Neural crest cell (in vitro differentiated cells): ENCODE measurements around the gene YEATS4. TPM values are rescaled to one million over a fixed set of nuclear protein-coding genes. Genes with fewer than 3 reads are reported as not detected.

ENCODE experiments used
- DNase-seq: peaks from one replicate; pipeline ENCODE4 v3.0.0; 2021; ENCODE audit warnings: low read depth, mixed read lengths, low spot score
- H3K27ac Mint-ChIP-seq: one replicate; pipeline ENCODE4 v1.8.0; 2021; ENCODE audit warnings: mild to moderate bottlenecking, mixed read lengths; ENCODE audit not compliant: unreplicated experiment
- H3K27me3 Mint-ChIP-seq: 2 replicates; pipeline ENCODE4 v1.8.0; 2021; ENCODE audit warnings: low read depth, mild to moderate bottlenecking, mixed read lengths
- H3K36me3 Mint-ChIP-seq: 2 replicates; pipeline ENCODE4 v1.8.0; 2021; ENCODE audit warnings: low read depth, mild to moderate bottlenecking, mixed read lengths
- H3K4me1 Mint-ChIP-seq: 2 replicates; pipeline ENCODE4 v1.8.0; 2021; ENCODE audit warnings: mixed read lengths
- H3K4me3 Mint-ChIP-seq: one replicate; pipeline ENCODE4 v1.8.0; 2021; ENCODE audit warnings: mild to moderate bottlenecking, mixed read lengths
- H3K9me3 Mint-ChIP-seq: 2 replicates; pipeline ENCODE4 v1.8.0; 2021; ENCODE audit warnings: mixed read lengths
- total RNA-seq: library from RNA; stranded (reverse); gene quantifications from 2 replicates; pipeline ENCODE4 v1.2.1, GENCODE V29; 2021
- TF ChIP-seq, protein P1 (sequence below): fragments of 200-600 bp; sonication (generic); conservative IDR thresholded peaks from 2 replicates; pipeline ENCODE4 v1.5.0; 2021; ENCODE audit warnings: antibody characterized with exemption, mild to moderate bottlenecking

Gene YEATS4
- total RNA-seq, 1 donor from 2014 or later: 33.9 TPM

DNA sequence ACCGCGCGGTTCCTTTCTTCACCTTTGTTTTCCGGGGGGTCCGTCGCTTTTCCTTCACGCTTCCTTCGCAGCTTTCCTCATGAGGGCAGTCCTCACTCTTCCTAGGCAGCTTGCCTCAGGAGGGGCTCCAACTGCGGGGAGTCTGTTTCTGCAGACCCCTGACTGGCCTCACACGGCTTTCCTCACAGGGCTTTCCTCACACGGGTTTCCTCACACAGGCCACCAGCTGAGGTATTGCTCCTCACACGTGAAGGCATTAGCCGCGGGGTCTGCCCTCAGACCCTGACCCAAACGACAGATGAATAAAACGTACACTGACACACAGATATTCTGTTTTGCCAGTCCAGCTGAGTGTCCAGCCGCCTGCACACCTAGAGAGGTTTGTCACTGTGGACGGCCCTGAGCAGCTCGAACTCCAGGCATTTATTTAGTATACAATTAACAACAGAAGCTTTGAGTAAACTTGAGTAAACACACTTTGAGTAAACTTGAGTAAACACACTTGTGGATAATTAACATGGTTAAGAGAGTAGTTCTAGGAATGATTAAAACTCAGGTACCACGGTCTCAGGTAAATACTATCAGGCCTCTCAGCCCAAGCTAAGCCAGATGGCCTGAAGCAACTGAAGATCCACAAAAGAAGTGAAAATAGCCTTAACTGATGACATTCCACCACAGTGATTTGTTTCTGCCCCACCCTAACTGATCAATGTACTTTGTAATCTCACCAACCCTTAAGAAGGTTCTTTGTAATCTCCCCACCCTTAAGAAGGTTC, 27.4 kb upstream of the YEATS4 start:
- DNase-seq: no peak
- no peaks in the 10 kb centered on the region for H3K36me3 Mint-ChIP-seq

DNA sequence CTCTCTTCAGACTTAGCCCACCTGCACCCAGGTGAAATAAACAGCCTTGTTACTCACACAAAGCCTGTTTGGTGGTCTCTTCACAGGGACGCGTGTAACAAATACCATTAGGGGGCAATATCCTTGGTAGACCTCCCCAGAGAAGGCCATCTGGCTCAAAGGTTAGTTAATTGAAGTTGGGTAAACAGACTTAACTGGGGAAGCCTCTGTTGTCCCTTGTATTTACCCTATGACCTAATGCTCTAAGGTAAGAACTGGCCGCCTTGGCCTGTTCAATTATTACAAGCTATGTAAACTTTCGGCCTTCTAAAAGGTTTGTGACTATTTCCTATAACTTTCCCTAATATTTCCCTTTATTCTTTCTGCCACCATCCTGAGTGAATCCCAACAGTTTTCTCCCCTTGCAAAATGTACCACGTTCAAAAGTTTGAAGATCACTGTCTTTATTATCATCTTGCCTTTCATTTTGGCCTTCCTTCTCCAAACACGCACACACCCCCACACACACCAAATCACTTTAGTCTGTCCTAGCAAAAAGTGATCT, 26.7 kb upstream of the YEATS4 start:
- TF ChIP-seq, protein P1, sequence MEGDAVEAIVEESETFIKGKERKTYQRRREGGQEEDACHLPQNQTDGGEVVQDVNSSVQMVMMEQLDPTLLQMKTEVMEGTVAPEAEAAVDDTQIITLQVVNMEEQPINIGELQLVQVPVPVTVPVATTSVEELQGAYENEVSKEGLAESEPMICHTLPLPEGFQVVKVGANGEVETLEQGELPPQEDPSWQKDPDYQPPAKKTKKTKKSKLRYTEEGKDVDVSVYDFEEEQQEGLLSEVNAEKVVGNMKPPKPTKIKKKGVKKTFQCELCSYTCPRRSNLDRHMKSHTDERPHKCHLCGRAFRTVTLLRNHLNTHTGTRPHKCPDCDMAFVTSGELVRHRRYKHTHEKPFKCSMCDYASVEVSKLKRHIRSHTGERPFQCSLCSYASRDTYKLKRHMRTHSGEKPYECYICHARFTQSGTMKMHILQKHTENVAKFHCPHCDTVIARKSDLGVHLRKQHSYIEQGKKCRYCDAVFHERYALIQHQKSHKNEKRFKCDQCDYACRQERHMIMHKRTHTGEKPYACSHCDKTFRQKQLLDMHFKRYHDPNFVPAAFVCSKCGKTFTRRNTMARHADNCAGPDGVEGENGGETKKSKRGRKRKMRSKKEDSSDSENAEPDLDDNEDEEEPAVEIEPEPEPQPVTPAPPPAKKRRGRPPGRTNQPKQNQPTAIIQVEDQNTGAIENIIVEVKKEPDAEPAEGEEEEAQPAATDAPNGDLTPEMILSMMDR: no peak
- Mint-ChIP-seq H3K9me3 (no peaks in the 10 kb centered on the region), H3K4me3 (no peak overlapping the region), H3K36me3 (no peaks in the 10 kb centered on the region), H3K4me1 (peaks cover 14% of the 10 kb centered on the region), H3K27me3 (peaks cover 40% of the 10 kb centered on the region), H3K27ac (no peak overlapping the region)
- no peak for DNase-seq

More for the DNA sequence above, 27.4 kb upstream of the YEATS4 start:
- Mint-ChIP-seq H3K27me3 (peaks cover 44% of the 10 kb centered on the region), H3K9me3 (no peaks in the 10 kb centered on the region), H3K27ac (no peak overlapping the region), H3K4me1 (peaks cover 14% of the 10 kb centered on the region), H3K4me3 (no peak overlapping the region)
- TF ChIP-seq, protein P1: no peak

DNA sequence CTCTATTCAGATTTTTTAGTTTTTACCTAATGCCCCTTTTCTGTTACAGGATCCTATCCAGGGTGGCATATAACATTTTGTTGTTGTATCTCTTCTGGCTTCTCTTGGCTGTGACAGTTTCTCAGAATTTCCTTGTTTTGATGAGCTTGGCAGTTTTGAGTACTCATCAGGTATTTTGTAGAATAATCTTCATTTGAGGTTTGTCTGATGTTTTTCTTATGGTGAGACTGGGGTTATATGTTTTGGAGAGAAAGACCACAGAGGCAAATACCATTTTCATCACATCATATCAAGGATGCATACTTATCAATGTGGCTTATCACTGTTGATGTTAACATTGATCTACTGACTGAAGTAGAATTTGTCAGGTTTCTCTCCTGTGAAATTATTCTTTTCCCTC, 25.4 kb upstream of the YEATS4 start:
- TF ChIP-seq, protein P1: no peak
- H3K36me3 Mint-ChIP-seq: no peaks in the 10 kb centered on the region
- no peak for DNase-seq
- peaks cover 14% of the 10 kb centered on the region for H3K4me1 Mint-ChIP-seq
- peaks cover 32% of the 10 kb centered on the region for H3K27me3 Mint-ChIP-seq
- no peak overlapping the region for H3K4me3 Mint-ChIP-seq
- no peak overlapping the region for H3K27ac Mint-ChIP-seq
- H3K9me3 Mint-ChIP-seq: no peaks in the 10 kb centered on the region

DNA sequence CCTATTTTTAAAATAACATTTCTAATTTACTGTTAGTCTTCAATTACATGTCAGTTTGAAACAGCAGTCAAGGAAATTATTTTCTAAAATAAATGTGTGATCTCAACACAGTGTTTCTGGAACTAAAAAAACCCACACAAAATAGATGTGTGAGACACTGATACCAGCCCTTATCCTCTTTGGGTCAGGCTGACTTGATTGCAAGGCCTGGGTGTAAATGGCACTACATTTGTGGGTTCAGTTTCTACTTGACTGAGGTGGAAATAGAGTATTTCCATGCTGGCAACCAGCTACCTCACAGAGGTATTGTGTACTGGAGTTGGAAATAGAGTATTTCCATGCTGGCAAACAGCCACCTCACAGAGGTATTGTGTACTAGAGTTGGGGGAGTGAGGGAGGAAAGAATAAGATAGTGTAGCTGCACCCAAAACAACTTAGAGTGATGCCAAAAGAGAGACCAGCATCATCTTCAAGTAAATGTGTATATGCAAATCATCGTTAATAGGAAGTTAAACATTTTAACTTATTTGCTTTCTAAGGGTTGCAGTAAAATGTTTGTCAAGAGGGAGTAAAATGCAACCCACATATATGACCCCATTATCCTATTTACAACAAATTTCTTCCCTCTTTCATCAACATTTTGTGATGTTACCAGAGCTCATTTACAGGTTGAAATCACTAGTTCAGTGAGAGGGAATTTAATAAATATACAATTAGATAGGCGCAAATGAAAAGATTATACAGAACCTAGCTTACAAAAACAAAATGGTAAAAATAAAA, 22.0 kb upstream of the YEATS4 start:
- Mint-ChIP-seq H3K4me3 (no peak overlapping the region), H3K9me3 (no peaks in the 10 kb centered on the region), H3K27ac (no peak overlapping the region), H3K27me3 (peaks cover 4% of the 10 kb centered on the region), H3K36me3 (no peaks in the 10 kb centered on the region), H3K4me1 (no peaks in the 10 kb centered on the region)
- TF ChIP-seq, protein P1: no peak
- DNase-seq: no peak

DNA sequence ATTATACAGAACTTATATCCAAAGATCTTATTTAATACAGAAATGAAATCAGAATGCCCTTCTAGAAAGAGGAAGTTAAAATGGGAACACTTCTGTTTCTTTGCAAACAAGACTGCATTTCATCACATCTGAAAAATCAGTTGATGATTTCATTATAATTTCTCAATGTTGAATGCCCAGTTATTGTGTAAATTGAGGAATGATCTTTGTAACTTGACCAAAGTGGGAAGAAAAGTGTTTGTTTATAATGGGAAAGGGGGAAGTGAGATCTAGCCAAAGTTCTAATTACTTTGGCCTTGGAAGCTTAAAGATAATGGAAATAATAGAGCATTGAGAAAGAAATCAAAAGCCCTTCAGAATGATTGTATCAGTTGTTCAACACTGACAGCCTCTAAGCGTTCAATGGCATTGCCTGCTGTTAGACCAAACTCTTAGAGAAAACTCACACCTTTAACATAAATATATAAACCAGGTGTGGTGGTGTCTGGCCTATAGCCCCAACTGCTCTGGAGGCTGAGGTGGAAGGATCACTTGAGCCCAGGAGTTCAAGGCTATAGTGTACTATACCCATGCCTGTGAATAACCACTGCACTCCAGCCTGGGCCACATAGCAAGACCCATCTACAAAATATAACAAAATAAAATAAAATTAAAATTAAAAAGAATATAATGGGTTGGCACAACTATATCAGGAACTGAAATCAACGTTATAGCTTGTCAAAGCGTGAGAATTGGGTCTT, 21.3 kb upstream of the YEATS4 start:
- peaks cover 4% of the 10 kb centered on the region for H3K4me1 Mint-ChIP-seq

More for the DNA sequence above, 21.3 kb upstream of the YEATS4 start:
- DNase-seq: no peak
- no peak overlapping the region for H3K4me3 Mint-ChIP-seq
- H3K27ac Mint-ChIP-seq: no peak overlapping the region
- no peaks in the 10 kb centered on the region for H3K9me3 Mint-ChIP-seq
- TF ChIP-seq, protein P1: no peak
- peaks cover 2% of the 10 kb centered on the region for H3K27me3 Mint-ChIP-seq
- H3K36me3 Mint-ChIP-seq: no peaks in the 10 kb centered on the region
